GM21717 (cell line): ENCODE data around the gene SPTBN4.

Source experiments
- ATAC-seq: cut with Tn5 transposase; IDR thresholded peaks from one replicate; pipeline ENCODE4 v1.9.1; 2021; ENCODE audit warnings: mild to moderate bottlenecking, moderate library complexity; ENCODE audit not compliant: unreplicated experiment

SPTBN4 gene

GRCh38 chr19:40599902-40600569, 133.2 kb downstream of the SPTBN4 start:
- ATAC-seq: no peak

GRCh38 chr19:40600570-40601133, 133.9 kb downstream of the SPTBN4 start:
- ATAC-seq: no peak

- no peak for ATAC-seq
These were observed 134.6 kb downstream of the SPTBN4 start, which contains the start of gene LTBP4 for GRCh38 chr19:40601134-40601974. Gene LTBP4 (plus strand): TSS chr19:40601369. CDS start chr19:40601388, 19 bp downstream.

- ATAC-seq: no peak
These were observed 136.2 kb downstream of the SPTBN4 start for GRCh38 chr19:40603071-40603388.

GRCh38 chr19:40603389-40604170, 136.8 kb downstream of the SPTBN4 start:
- ATAC-seq: peak; percentile 51

GRCh38 chr19:40604171-40604646, 137.4 kb downstream of the SPTBN4 start:
- ATAC-seq: no peak

- ATAC-seq: no peak
These were observed 137.9 kb downstream of the SPTBN4 start for GRCh38 chr19:40604647-40605215.

GRCh38 chr19:40605216-40605971, 138.6 kb downstream of the SPTBN4 start:
- no peak for ATAC-seq

GRCh38 chr19:40607311-40608239, 140.8 kb downstream of the SPTBN4 start:
- ATAC-seq: no peak

- no peak for ATAC-seq
These were observed 141.4 kb downstream of the SPTBN4 start for GRCh38 chr19:40608240-40608621.

GRCh38 chr19:40608957-40609356, 142.2 kb downstream of the SPTBN4 start:
- ATAC-seq: no peak

GRCh38 chr19:40609561-40610395, 143.0 kb downstream of the SPTBN4 start:
- ATAC-seq: peak; percentile 35

- no peak for ATAC-seq
These were observed 143.7 kb downstream of the SPTBN4 start for GRCh38 chr19:40610396-40611064.

GRCh38 chr19:40611096-40611495, 144.3 kb downstream of the SPTBN4 start:
- ATAC-seq: no peak

GRCh38 chr19:40611900-40612698, 145.3 kb downstream of the SPTBN4 start:
- no peak for ATAC-seq

- ATAC-seq: no peak
These were observed 146.3 kb downstream of the SPTBN4 start for GRCh38 chr19:40612831-40613689.
